ENCODE data around the gene MOGAT3. TPM values are rescaled to one million over a fixed set of nuclear protein-coding genes. Genes with fewer than 3 reads are reported as not detected.

The MOGAT3 gene
- total and polyA plus RNA-seq, 7 experiments from 2014 or later = not detected

DNA sequence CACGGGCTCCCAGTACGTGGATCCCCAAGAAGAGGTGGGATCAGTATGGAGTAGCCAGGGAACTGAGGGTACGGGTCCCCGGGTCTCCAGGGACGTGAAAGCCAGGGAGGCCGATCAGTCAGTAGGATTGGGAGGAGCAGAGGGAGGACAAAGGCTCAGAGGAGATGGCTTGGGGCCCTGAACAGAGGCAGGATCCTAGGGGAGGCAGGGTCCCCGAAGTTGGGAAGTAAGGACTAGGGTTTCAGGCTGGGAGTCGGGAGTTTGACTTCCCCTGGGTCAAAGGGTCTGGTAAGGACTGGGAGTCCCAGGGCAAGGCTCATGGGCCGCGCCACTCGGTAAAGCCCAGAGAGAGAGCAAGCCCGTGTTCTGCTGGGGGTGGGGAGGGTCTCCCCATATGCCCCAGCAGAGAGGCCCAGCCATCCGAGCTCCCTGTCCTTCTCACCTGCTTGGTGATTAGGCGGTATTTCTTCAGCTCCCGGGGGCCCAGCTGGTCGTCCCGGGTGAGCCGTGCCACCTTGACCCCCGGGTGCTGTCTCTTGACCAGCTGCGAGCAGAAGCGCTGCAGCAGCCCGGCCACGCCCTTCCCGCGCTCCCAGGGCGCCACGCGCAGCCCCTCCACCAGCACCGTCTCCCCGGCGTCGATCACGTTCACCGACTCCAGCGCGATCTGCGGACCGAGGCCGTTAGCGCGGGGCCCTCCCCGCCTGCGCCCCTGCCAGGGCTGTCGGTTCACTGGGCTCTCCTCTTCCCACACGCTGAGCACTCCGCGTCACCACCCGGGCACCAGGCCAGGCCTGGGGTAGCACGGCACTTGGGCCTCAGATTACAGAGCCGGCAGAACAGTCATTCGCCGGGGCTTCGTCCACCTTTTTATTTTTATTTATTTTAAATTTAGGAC is 27.7 kb downstream of the MOGAT3 start:
- ATAC-seq = no peak
- Mint-ChIP-seq H3K27me3 (peaks cover 85 to 93% (median 88%) of the 10 kb centered on the region in 5 donors), H3K4me1 (peaks cover 44 to 68% (median 50%) of the 10 kb centered on the region in 7 donors), H3K27ac (peak overlapping the region in 2 of 9 donors; percentile 29 to 53), H3K4me3 (peak overlapping the region; percentile 42 to 84 (median 63)), H3K36me3 (peaks cover 0 to 7% (median 4%) of the 10 kb centered on the region in 5 donors), H3K9me3 (peaks cover 0 to 5% (median 0%) of the 10 kb centered on the region in 11 donors)
- intact Hi-C loops (cut with micrococcal nuclease) = no loop called here
- no peak for DNase-seq
- Histone ChIP-seq H3K36me3 (ENCODE audit: control insufficient read depth in 2 of 3, insufficient read depth in 3 of 3, low read length in 3 of 3) (no peaks in the 10 kb centered on the region), H3K4me3 (ENCODE audit: low read length) (no peak overlapping the region), H3K4me1 (ENCODE audit: control insufficient read depth in 2 of 2, insufficient read depth in 2 of 2, low read length in 2 of 2) (peaks cover 38 to 56% of the 10 kb centered on the region in 2 donors), H3K27me3 (ENCODE audit: control insufficient read depth in 2 of 2, insufficient read depth in 2 of 2, low read length in 2 of 2) (peaks cover 12 to 69% of the 10 kb centered on the region in 2 donors), H3K27ac (ENCODE audit: low read depth, low read length) (no peak overlapping the region), H3K9me3 (ENCODE audit: control insufficient read depth in 2 of 3, low read length in 3 of 3) (peaks cover 0 to 2% (median 0%) of the 10 kb centered on the region in 3 experiments)
- ChIA-PET CTCF (interaction anchor here (0.6 kb wide), 2 partner anchors 20 to 27 kb away, joined by 3 to 5 read pairs; no protein-coding TSS in a partner anchor), POLR2A (interaction anchor here (0.6 kb wide), 1 partner anchor 743 kb away, joined by 3 read pairs; no protein-coding TSS in a partner anchor)

DNA sequence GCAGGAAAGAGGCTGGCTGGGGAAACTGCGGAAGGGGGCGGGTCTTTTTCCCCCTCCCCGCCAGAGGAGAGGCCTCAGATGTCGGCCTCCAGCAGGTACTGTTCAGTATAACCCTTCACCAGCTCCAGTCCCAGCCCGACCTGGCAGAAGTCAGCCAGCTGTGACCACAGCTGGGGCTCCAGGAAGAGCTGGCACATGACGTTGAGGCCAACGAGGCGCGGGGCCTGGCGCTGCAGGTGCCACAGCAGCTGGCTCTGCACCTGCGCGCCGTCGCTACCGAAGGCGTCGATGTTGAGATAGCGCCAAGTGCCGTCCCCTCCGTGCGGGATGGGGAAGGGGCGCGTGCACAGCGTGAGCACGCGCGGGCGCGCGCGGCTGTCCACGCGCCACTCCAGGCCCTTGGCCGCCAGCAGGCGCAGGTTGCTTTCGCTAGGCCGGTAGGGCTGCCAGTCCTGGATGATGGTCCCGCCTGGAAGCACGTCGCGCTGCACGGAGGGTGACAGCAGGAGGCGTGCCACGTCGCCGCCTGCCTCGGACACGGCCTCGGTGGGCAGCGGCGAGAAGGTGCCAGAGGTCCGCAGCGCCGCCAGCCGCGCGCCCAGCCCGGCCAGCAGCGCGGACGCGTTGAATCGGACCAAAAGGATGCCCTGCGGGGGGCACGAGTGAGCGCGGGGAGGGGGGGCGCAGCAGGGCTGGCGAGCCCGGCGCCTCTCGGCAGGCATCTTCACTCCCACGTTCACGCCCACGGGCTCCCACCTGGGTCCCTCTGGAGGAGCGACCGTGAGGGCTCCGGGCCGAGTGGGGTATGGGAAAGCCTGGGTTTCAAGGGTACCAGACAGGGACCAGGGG is 28.6 kb downstream of the MOGAT3 start:
- Histone ChIP-seq H3K9me3 (ENCODE audit: control insufficient read depth in 2 of 3, low read length in 3 of 3) (peaks cover 0 to 2% (median 0%) of the 10 kb centered on the region in 3 experiments), H3K27me3 (ENCODE audit: control insufficient read depth in 2 of 2, insufficient read depth in 2 of 2, low read length in 2 of 2) (peaks cover 13 to 70% of the 10 kb centered on the region in 2 donors), H3K4me3 (ENCODE audit: low read length) (no peak overlapping the region), H3K36me3 (ENCODE audit: control insufficient read depth in 2 of 3, insufficient read depth in 3 of 3, low read length in 3 of 3) (no peaks in the 10 kb centered on the region), H3K4me1 (ENCODE audit: control insufficient read depth in 2 of 2, insufficient read depth in 2 of 2, low read length in 2 of 2) (peaks cover 38 to 56% of the 10 kb centered on the region in 2 donors), H3K27ac (ENCODE audit: low read depth, low read length) (no peak overlapping the region)
- POLR2A ChIA-PET = no interaction called here
- Mint-ChIP-seq H3K4me3 (peak overlapping the region; percentile 27 to 84 (median 62)), H3K27me3 (peaks cover 85 to 92% (median 88%) of the 10 kb centered on the region in 5 donors), H3K36me3 (peaks cover 0 to 7% (median 4%) of the 10 kb centered on the region in 5 donors), H3K4me1 (peaks cover 46 to 69% (median 53%) of the 10 kb centered on the region in 7 donors), H3K27ac (peak overlapping the region in 2 of 9 donors; percentile 25 to 53), H3K9me3 (peaks cover 0 to 5% (median 0%) of the 10 kb centered on the region in 11 donors)
- CTCF ChIA-PET = interaction anchor here (0.6 to 3.0 kb wide), 2 partner anchors 21 to 29 kb away, joined by 5 to 31 read pairs; no protein-coding TSS in a partner anchor
- ATAC-seq = no peak
- intact Hi-C loops (cut with micrococcal nuclease) = no loop called here
- peak in 1 of 9 donors; percentile 47 for DNase-seq

DNA sequence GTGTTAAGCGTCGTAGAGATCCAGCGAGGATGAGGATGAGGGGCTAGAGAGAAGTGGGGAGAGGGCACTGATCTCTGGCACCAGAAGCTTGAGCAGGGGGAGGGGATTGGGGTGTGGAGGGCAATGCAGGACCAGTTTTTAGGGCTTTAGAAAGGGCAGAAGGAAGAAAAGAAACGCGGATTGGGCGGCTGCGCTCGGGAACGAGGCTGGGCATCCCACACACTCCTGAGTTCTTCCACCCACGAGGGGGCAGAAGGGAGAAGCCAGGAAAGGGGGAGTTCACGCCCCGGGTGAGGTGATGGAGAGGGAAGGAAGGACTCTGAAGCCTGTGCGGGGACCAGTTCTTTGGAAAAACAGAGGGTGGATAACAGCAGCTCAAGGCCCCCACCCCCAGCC is 29.4 kb downstream of the MOGAT3 start:
- Mint-ChIP-seq H3K4me3 (peak overlapping the region; percentile 27 to 84 (median 64)), H3K36me3 (peaks cover 0 to 7% (median under 1%) of the 10 kb centered on the region in 5 donors), H3K9me3 (peaks cover 0 to 5% (median 0%) of the 10 kb centered on the region in 11 donors), H3K27me3 (peaks cover 82 to 91% (median 85%) of the 10 kb centered on the region in 5 donors), H3K4me1 (peaks cover 51 to 73% (median 59%) of the 10 kb centered on the region in 7 donors), H3K27ac (peak overlapping the region in 3 of 9 donors; percentile 25 to 69 (median 65))
- ATAC-seq = no peak
- H3K4me3 ChIP-seq (ENCODE audit: low read length) = no peak overlapping the region
- H3K27me3 ChIP-seq (ENCODE audit: control insufficient read depth in 2 of 2, insufficient read depth in 2 of 2, low read length in 2 of 2) = peaks cover 13 to 73% of the 10 kb centered on the region in 2 donors
- no peak for DNase-seq
- no peak overlapping the region for H3K27ac ChIP-seq (ENCODE audit: low read depth, low read length)
- ChIA-PET CTCF (interaction anchor here (1.4 to 3.0 kb wide), 2 partner anchors 14 to 28 kb away, joined by 4 to 31 read pairs; no protein-coding TSS in a partner anchor), POLR2A (interaction anchor here (1.0 kb wide), 1 partner anchor 86 kb away, joined by 4 read pairs; the partner anchor contains the start of gene TRIM56)
- H3K9me3 ChIP-seq (ENCODE audit: control insufficient read depth in 2 of 3, low read length in 3 of 3) = peaks cover 0 to 2% (median 0%) of the 10 kb centered on the region in 3 experiments
- peaks cover 38 to 60% of the 10 kb centered on the region in 2 donors for H3K4me1 ChIP-seq (ENCODE audit: control insufficient read depth in 2 of 2, insufficient read depth in 2 of 2, low read length in 2 of 2)
- intact Hi-C loops (cut with micrococcal nuclease) = no loop called here
- H3K36me3 ChIP-seq (ENCODE audit: control insufficient read depth in 2 of 3, insufficient read depth in 3 of 3, low read length in 3 of 3) = no peaks in the 10 kb centered on the region

DNA sequence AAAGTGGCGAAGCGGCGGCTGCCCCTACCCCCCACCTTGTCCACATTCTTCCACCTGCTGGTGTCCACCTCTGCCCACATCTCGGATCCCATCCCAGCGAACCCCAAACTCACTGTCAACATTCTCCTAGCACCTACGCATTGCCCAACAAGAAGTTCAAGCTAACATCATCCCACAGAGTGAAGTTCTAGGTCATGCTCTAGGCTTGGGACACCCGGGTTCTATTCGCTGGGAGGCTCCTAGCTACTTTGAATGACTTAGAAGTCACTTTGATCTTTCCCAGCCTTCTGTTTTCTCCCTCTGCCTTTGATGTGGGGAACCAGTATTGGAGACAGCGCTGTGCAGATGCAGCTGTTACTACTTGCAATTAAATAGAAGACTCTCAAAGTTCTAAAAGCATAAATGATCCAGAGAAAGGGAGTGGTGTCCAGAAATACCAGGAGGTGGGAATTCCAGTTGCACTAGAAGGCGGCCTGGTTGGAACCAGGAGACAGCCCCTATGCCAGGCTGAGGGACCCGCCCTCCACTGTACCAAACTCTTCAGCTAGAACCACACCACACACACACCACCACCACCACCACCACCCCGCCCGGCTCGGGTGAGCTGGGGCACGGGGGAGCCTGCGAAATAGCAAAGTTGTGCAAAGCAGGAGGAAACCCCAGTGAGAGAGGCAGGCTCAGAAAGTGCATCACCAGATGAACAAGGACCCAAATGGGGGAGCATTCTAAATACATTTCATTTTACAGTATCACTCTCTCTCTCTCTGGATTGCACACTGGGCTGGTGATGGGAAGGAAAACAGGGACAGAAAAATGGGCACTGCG is 30.0 kb downstream of the MOGAT3 start:
- Mint-ChIP-seq H3K4me3 (peak overlapping the region; percentile 27 to 84 (median 64)), H3K27ac (peak overlapping the region in 4 of 9 donors; percentile 14 to 69 (median 45)), H3K4me1 (peaks cover 56 to 79% (median 63%) of the 10 kb centered on the region in 7 donors), H3K36me3 (peaks cover 0 to 7% (median 0%) of the 10 kb centered on the region in 5 donors), H3K9me3 (peaks cover 0 to 5% (median 0%) of the 10 kb centered on the region in 11 donors), H3K27me3 (peaks cover 82 to 91% (median 85%) of the 10 kb centered on the region in 5 donors)
- peak; percentile 59 for ATAC-seq
- ChIA-PET CTCF (interaction anchor here (1.4 to 3.0 kb wide), 3 partner anchors 13 to 27 kb away, joined by 3 to 31 read pairs (median 4); no protein-coding TSS in a partner anchor), POLR2A (interaction anchor here (0.8 to 1.0 kb wide), 2 partner anchors 81 to 86 kb away, joined by 3 to 4 read pairs; partner anchors contain the start of gene TRIM56)
- Histone ChIP-seq H3K27ac (ENCODE audit: low read depth, low read length) (no peak overlapping the region), H3K4me3 (ENCODE audit: low read length) (no peak overlapping the region), H3K4me1 (ENCODE audit: control insufficient read depth in 2 of 2, insufficient read depth in 2 of 2, low read length in 2 of 2) (peaks cover 44 to 64% of the 10 kb centered on the region in 2 donors), H3K9me3 (ENCODE audit: control insufficient read depth in 2 of 3, low read length in 3 of 3) (peaks cover 0 to 2% (median 0%) of the 10 kb centered on the region in 3 experiments), H3K27me3 (ENCODE audit: control insufficient read depth in 2 of 2, insufficient read depth in 2 of 2, low read length in 2 of 2) (peaks cover 16 to 73% of the 10 kb centered on the region in 2 donors), H3K36me3 (ENCODE audit: control insufficient read depth in 2 of 3, insufficient read depth in 3 of 3, low read length in 3 of 3) (no peaks in the 10 kb centered on the region)
- intact Hi-C loops (cut with micrococcal nuclease) = loop anchor here in 1 of 2 donors (1.0 kb wide), 1 partner anchor 17 kb away; the partner anchor contains the start of gene AP1S1
- peak in 5 of 9 donors; percentile 27 to 70 (median 57) for DNase-seq

DNA sequence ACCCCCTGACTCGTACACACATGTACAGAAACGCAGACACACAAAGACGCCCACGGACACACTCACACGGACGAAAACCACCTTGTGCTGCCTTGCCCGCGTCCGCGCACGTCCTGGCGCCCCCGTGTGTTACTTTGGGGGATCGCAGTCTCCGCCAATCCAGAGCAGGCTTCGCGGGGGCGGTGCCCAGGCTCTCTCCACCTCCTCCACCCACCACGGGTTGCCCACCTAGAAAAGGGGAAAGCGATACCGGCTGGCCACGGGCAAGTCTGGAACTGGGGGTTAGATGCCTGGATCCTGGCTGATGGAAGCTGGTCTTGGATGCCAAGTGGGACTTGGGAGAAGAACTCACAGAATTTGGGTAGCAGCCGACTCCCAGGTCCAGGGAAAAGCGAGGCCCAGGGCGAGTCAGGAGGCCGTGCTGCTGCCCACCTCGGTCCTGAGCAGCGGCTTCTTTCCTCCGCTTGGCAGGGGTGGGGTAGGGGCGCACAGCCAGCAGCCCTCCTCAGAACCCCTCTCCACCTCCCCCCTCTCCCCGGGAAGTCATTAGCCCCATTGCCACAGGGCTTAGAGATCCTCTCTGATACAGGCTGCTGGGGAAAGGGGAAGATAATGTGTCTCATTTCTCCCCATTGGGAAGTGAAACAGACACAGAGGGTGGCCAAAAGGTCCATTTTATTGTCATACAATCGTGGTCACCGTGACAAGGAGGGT is 30.8 kb downstream of the MOGAT3 start:
- H3K36me3 Mint-ChIP-seq = peaks cover 0 to 9% (median 0%) of the 10 kb centered on the region in 5 donors
- Histone ChIP-seq H3K27ac (ENCODE audit: low read depth, low read length) (no peak overlapping the region), H3K4me1 (ENCODE audit: control insufficient read depth in 2 of 2, insufficient read depth in 2 of 2, low read length in 2 of 2) (peaks cover 51 to 70% of the 10 kb centered on the region in 2 donors), H3K9me3 (ENCODE audit: control insufficient read depth in 2 of 3, low read length in 3 of 3) (peaks cover 0 to 2% (median 0%) of the 10 kb centered on the region in 3 experiments), H3K27me3 (ENCODE audit: control insufficient read depth in 2 of 2, insufficient read depth in 2 of 2, low read length in 2 of 2) (peaks cover 18 to 69% of the 10 kb centered on the region in 2 donors), H3K36me3 (ENCODE audit: control insufficient read depth in 2 of 3, insufficient read depth in 3 of 3, low read length in 3 of 3) (no peaks in the 10 kb centered on the region), H3K4me3 (ENCODE audit: low read length) (no peak overlapping the region)
- ChIA-PET POLR2A (interaction anchor here (0.8 kb wide), 1 partner anchor 82 kb away, joined by 3 read pairs; no protein-coding TSS in a partner anchor), CTCF (interaction anchor here (1.4 to 3.0 kb wide), 3 partner anchors 12 to 26 kb away, joined by 3 to 31 read pairs (median 4); no protein-coding TSS in a partner anchor)
- H3K27ac Mint-ChIP-seq = peak overlapping the region in 6 of 9 donors; percentile 8 to 78 (median 36)
- DNase-seq = peak; percentile 56 to 86 (median 71)
- peaks cover 63 to 85% (median 67%) of the 10 kb centered on the region in 7 donors for H3K4me1 Mint-ChIP-seq
- peak; percentile 69 for ATAC-seq
- intact Hi-C loops (cut with micrococcal nuclease) = loop anchor here (1.0 to 5.0 kb wide), 4 partner anchors 16 to 283 kb away; partner anchors contain the start of genes AP1S1 (in 1 of the 2) and UFSP1 (in 1 of the 2)
- peaks cover 81 to 91% (median 84%) of the 10 kb centered on the region in 5 donors for H3K27me3 Mint-ChIP-seq
- peak overlapping the region; percentile 26 to 84 (median 70) for H3K4me3 Mint-ChIP-seq
- H3K9me3 Mint-ChIP-seq = peaks cover 0 to 11% (median 3%) of the 10 kb centered on the region in 11 donors

Measured in naive thymus-derived CD4-positive, alpha-beta T cell (primary cell).